ENCODE results near the gene SSRP1. TPM values are rescaled to one million over a fixed set of nuclear protein-coding genes. Genes with fewer than 3 reads are reported as not detected.
A peak's percentile ranks its signal among the peaks of the same experiment; 100 is the strongest.

SSRP1 gene
- total RNA-seq, 1 donor from 2014 or later: 85.4 TPM

DNA sequence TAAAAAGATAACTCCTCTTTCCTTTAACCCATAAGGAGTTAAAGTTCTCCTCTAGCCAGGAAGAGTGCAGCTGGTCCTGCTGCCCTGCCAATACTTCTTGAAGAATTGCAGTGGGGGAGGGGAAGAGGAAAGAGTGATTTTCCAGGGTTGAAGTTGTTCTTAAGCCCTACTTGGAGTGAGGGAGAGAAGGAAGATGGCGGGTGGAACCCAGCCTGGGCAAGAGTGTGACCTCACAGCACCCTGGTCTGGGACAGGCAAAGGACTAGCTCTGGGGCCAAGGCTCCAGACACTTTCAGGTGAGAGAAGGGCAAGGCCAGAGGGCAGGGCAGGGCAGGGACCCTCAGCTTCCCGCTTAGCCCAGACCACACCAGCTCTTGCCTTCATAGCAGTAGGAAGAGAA lies 17.5 kb downstream of the SSRP1 start:
- H3K36me3 ChIP-seq: peaks cover 2 to 67% of the 10 kb centered on the region in 2 donors

DNA sequence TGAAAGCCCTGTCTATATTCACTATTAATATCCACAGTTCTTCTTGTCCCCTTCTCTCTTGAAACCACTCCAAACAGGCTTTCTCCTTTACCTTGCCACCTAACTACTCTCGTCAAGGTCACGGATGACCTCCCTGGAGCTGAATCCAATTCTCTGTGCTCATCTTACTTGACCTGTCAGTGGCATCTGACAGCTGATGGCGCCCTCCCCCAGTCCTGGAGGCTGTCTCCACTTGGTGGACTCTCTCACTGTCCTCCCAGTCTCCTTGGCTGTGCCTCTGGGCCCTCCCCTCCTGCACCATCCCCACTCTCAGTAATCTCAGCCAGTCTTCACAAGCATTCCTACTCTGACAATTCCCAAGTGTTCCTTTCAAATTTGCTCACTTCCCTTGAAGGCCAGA lies 19.7 kb downstream of the SSRP1 start:
- Histone ChIP-seq H3K27me3 (no peaks in the 10 kb centered on the region), H3K4me1 (peaks cover 85% of the 10 kb centered on the region), H3K27ac (peak overlapping the region; percentile 98), H3K36me3 (peaks cover 2 to 78% of the 10 kb centered on the region in 2 donors), H3K4me3 (no peak overlapping the region), H3K9me3 (no peaks in the 10 kb centered on the region)
- no peak for DNase-seq (ENCODE audit: extremely low spot score in 2 of 2)
- intact Hi-C loops (cut with DNase I): no loop called here
- no peak for TF ChIP-seq POLR2AphosphoS5 (IDR thresholded peaks at IDR 0.05; ENCODE audit: insufficient read depth in 1 of 2, low read depth in 1 of 2)
- TF ChIP-seq, protein P1, sequence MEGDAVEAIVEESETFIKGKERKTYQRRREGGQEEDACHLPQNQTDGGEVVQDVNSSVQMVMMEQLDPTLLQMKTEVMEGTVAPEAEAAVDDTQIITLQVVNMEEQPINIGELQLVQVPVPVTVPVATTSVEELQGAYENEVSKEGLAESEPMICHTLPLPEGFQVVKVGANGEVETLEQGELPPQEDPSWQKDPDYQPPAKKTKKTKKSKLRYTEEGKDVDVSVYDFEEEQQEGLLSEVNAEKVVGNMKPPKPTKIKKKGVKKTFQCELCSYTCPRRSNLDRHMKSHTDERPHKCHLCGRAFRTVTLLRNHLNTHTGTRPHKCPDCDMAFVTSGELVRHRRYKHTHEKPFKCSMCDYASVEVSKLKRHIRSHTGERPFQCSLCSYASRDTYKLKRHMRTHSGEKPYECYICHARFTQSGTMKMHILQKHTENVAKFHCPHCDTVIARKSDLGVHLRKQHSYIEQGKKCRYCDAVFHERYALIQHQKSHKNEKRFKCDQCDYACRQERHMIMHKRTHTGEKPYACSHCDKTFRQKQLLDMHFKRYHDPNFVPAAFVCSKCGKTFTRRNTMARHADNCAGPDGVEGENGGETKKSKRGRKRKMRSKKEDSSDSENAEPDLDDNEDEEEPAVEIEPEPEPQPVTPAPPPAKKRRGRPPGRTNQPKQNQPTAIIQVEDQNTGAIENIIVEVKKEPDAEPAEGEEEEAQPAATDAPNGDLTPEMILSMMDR (IDR thresholded peaks at IDR 0.05): no peak
- TF ChIP-seq POLR2A (IDR thresholded peaks at IDR 0.05): no peak

More for the DNA sequence above, 17.5 kb downstream of the SSRP1 start:
- peaks cover 84% of the 10 kb centered on the region for H3K4me1 ChIP-seq
- TF ChIP-seq, protein P1 (IDR thresholded peaks at IDR 0.05): no peak
- TF ChIP-seq POLR2AphosphoS5 (IDR thresholded peaks at IDR 0.05; ENCODE audit: insufficient read depth in 1 of 2, low read depth in 1 of 2): no peak
- TF ChIP-seq POLR2A (IDR thresholded peaks at IDR 0.05): no peak
- peak overlapping the region in 1 of 2 donors; percentile 28 for H3K4me3 ChIP-seq
- H3K27ac ChIP-seq: peak overlapping the region; percentile 98
- intact Hi-C loops (cut with DNase I): no loop called here
- H3K27me3 ChIP-seq: no peaks in the 10 kb centered on the region
- DNase-seq (ENCODE audit: extremely low spot score in 2 of 2): no peak
- H3K9me3 ChIP-seq: no peaks in the 10 kb centered on the region

DNA sequence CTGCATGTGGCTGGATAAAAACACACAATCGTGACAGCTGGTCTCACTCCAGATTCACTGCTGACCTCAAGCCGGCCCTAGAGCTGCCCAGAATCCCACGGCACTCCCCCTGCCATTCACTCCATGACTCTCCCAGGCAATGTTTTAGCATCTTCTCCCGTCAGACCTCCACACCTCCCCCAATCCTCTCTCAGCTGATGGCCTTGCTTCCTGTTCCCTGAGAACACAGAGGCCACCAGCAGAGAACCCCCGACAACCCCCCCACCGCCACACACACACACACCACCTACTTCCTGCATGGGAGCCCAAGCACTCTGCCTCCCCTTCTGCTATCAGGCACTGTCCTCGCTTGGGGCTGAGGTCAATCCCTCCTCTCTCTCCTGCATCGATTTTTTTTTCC lies 20.2 kb downstream of the SSRP1 start:
- intact Hi-C loops (cut with DNase I): no loop called here
- TF ChIP-seq, protein P1 (IDR thresholded peaks at IDR 0.05): no peak
- no peak for TF ChIP-seq POLR2A (IDR thresholded peaks at IDR 0.05)
- no peak for TF ChIP-seq POLR2AphosphoS5 (IDR thresholded peaks at IDR 0.05; ENCODE audit: insufficient read depth in 1 of 2, low read depth in 1 of 2)
- Histone ChIP-seq H3K27ac (peak overlapping the region; percentile 98), H3K36me3 (peaks cover 2 to 78% of the 10 kb centered on the region in 2 donors), H3K4me3 (no peak overlapping the region), H3K27me3 (no peaks in the 10 kb centered on the region), H3K9me3 (no peaks in the 10 kb centered on the region), H3K4me1 (peaks cover 85% of the 10 kb centered on the region)
- DNase-seq (ENCODE audit: extremely low spot score in 2 of 2): no peak

DNA sequence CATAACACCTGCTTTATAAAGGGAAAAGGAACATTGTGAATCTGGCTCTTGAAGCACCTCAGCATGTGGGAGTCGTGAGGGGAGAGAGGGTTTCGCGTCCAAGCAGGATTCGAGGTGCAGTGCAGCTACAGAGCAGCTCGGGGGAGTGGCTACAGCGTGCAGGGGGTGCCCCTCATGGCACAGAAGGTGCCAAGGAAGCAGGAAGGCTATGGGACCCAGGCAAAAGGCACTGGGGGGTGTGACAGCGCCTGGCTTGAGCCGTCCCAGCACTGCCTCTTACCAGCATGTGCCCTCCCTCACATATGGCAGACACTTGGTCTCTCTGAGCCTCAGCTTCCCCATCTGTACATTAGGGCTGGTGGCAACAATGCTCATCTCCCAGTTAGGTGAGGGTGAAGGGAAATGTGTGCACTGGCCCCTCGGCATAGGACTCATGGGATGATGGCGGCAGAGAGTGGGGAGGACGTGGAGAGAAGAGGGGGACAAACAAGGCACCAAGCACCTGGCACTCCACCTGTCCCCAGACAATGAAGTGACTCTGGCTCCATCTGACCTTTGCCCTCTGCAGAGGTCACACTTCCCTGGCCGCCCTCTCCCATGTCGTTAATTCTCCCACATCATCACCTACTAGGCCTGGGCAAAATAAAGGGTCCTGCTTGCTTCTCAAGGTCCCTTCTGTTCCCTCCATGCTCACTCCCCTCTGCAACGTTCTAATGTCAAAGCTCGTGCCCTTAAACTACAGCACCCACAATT lies 21.3 kb downstream of the SSRP1 start:
- Histone ChIP-seq H3K36me3 (peaks cover 2 to 78% of the 10 kb centered on the region in 2 donors), H3K27ac (no peak overlapping the region), H3K27me3 (no peaks in the 10 kb centered on the region), H3K4me3 (no peak overlapping the region), H3K4me1 (peaks cover 85% of the 10 kb centered on the region), H3K9me3 (no peaks in the 10 kb centered on the region)
- intact Hi-C loops (cut with DNase I): loop anchor here (5.0 kb wide), 1 partner anchor 1263 kb away; the partner anchor contains the start of genes LPXN and ZFP91
- no peak for TF ChIP-seq POLR2AphosphoS5 (IDR thresholded peaks at IDR 0.05; ENCODE audit: insufficient read depth in 1 of 2, low read depth in 1 of 2)
- no peak for DNase-seq (ENCODE audit: extremely low spot score in 2 of 2)

DNA sequence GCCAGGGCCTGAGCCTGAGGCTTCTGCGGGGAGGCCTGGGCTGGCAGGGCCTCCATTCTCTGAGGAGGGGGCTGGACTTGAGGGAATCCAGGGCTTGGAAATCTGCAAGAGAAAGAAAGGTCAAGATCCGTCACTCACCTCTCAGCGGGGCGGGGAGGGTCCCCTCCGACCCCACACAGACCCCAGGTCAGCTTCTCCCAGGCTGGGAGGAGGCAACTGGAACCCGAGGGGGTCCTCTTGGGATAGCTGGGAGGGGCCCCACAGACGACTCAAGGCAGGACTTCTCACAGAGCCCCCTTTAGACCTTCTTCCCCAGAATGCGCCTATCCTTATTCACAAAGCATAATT lies 21.9 kb downstream of the SSRP1 start:
- Histone ChIP-seq H3K27ac (peak overlapping the region; percentile 93), H3K27me3 (no peaks in the 10 kb centered on the region), H3K4me1 (peaks cover 85% of the 10 kb centered on the region), H3K9me3 (no peaks in the 10 kb centered on the region), H3K4me3 (no peak overlapping the region), H3K36me3 (peaks cover 2 to 83% of the 10 kb centered on the region in 2 donors)
- no peak for DNase-seq (ENCODE audit: extremely low spot score in 2 of 2)
- TF ChIP-seq POLR2A (IDR thresholded peaks at IDR 0.05) (no peak), POLR2AphosphoS5 (IDR thresholded peaks at IDR 0.05; ENCODE audit: insufficient read depth in 1 of 2, low read depth in 1 of 2) (no peak)
- TF ChIP-seq, protein P1 (IDR thresholded peaks at IDR 0.05): no peak
- intact Hi-C loops (cut with DNase I): loop anchor here (5.0 kb wide), 1 partner anchor 1264 kb away; the partner anchor contains the start of genes LPXN and ZFP91
